SK-N-SH (cell line): Measurements from ENCODE around the gene GCNT2. TPM values are rescaled to one million over a fixed set of nuclear protein-coding genes. Genes with fewer than 3 reads are reported as not detected.

Experiments used
- CTCF ChIA-PET: fragments of 300-600, 350-600 bp; formaldehyde crosslinking; extraction: SDS; loops from one replicate; lab custom pipeline; 2021; lab: Yijun Ruan, JAX
- POLR2A ChIA-PET: fragments of 350-600 bp; sonication (Branson Sonifier 250); formaldehyde crosslinking; extraction: SDS; loops from one replicate; lab custom pipeline; 2020; ENCODE audit warnings: antibody characterized with exemption, inconsistent platforms; lab: Yijun Ruan, JAX
- DNase-seq: peaks from one replicate; pipeline ENCODE4 v3.0.0; 2012
- H2AFZ ChIP-seq: fragments of 200-600 bp; sonication (generic); 2 replicates; pipeline ENCODE4 v1.8.1; 2016; ENCODE audit warnings: antibody characterized with exemption, mild to moderate bottlenecking, low read depth
- H3F3A ChIP-seq: fragments of 200-600 bp; sonication (generic); replicated peaks from 2 replicates; pipeline ENCODE3; 2016; ENCODE audit warnings: antibody characterized with exemption, mild to moderate bottlenecking; ENCODE audit not compliant: insufficient read depth
- H3K27ac ChIP-seq, 2 experiments: fragments of 200-500 bp in 1 of 2; fragments of 200-600 bp in 1 of 2; sonication (Bioruptor generic) in 1 of 2; sonication (generic), shearing (Covaris generic) in 1 of 2; 2 replicates each; pipeline versions ENCODE4 v1.5.1 to v1.6.1; 2014 to 2016; ENCODE audit warnings: low read depth in 2 of 2, inconsistent platforms in 1 of 2, low read length in 1 of 2, mild to moderate bottlenecking in 1 of 2, mixed read lengths in 1 of 2
- H3K27me3 ChIP-seq: fragments of 200-600 bp; sonication (generic), shearing (Covaris generic); 2 replicates; pipeline ENCODE4 v1.6.1; 2016; ENCODE audit warnings: mixed run types; ENCODE audit not compliant: insufficient read depth
- H3K36me3 ChIP-seq, 2 experiments: fragments of 200-500 bp in 1 of 2; fragments of 200-600 bp in 1 of 2; sonication (Bioruptor generic) in 1 of 2; sonication (generic) in 1 of 2; replicated peaks in 1 of 2; 2 replicates each; pipeline versions ENCODE3 to v1.5.1; 2014 to 2016; ENCODE audit warnings: low read length in 1 of 2, mild to moderate bottlenecking in 1 of 2; ENCODE audit not compliant: insufficient read depth in 2 of 2, control insufficient read depth in 1 of 2
- H3K4me1 ChIP-seq, 2 experiments: fragments of 200-500 bp in 1 of 2; fragments of 200-600 bp in 1 of 2; sonication (Bioruptor generic) in 1 of 2; sonication (generic), shearing (Covaris generic) in 1 of 2; 2 replicates each; pipeline versions ENCODE4 v1.5.1 to v1.6.1; 2014 to 2016; ENCODE audit warnings: low read depth in 1 of 2, low read length in 1 of 2, mixed run types in 1 of 2; ENCODE audit not compliant: insufficient read depth in 2 of 2, control insufficient read depth in 1 of 2
- H3K4me2 ChIP-seq: fragments of 200-600 bp; sonication (generic), shearing (Covaris generic); 2 replicates; pipeline ENCODE4 v1.6.1; 2017; ENCODE audit warnings: mixed run types
- H3K4me3 ChIP-seq, 2 experiments: fragments of 200-500 bp in 1 of 2; fragments of 200-600 bp in 1 of 2; sonication (Bioruptor generic) in 1 of 2; sonication (generic), shearing (Covaris generic) in 1 of 2; 2 replicates each; pipeline versions ENCODE4 v1.5.1 to v1.8.1; 2014 to 2016; ENCODE audit warnings: low read depth in 2 of 2, inconsistent platforms in 1 of 2, low read length in 1 of 2, mild to moderate bottlenecking in 1 of 2, mixed read lengths in 1 of 2, moderate library complexity in 1 of 2
- H3K79me2 ChIP-seq: fragments of 200-600 bp; sonication (generic); 2 replicates; pipeline ENCODE4 v1.8.1; 2017; ENCODE audit warnings: mild to moderate bottlenecking; ENCODE audit not compliant: insufficient read depth
- H3K9ac ChIP-seq: fragments of 200-600 bp; sonication (generic); 2 replicates; pipeline ENCODE4 v1.6.1; 2017; ENCODE audit warnings: mixed run types
- H3K9me2 ChIP-seq: fragments of 200-600 bp; sonication (generic); 2 replicates; pipeline ENCODE4 v1.6.1; 2017; ENCODE audit warnings: mixed run types
- H3K9me3 ChIP-seq: fragments of 200-600 bp; sonication (generic); 2 replicates; pipeline ENCODE4 v1.6.1; 2017; ENCODE audit warnings: mixed run types, mild to moderate bottlenecking, moderate library complexity
- H4K20me1 ChIP-seq: fragments of 200-600 bp; sonication (generic); 2 replicates; pipeline ENCODE4 v1.6.1; 2017; ENCODE audit warnings: mild to moderate bottlenecking, mixed run types; ENCODE audit not compliant: insufficient read depth
- EZH2phosphoT487 ChIP-seq: fragments of 200-600 bp; sonication (generic); IDR thresholded peaks from 2 replicates; pipeline ENCODE4 v1.6.1; 2017; ENCODE audit warnings: low read depth, mixed run types, mild to moderate bottlenecking, antibody characterized with exemption, moderate library complexity, borderline replicate concordance
- FOXM1 ChIP-seq: IDR thresholded peaks from 2 replicates; pipeline ENCODE4 v1.4.0; 2012; ENCODE audit warnings: low read depth, mild to moderate bottlenecking
- GATA2 ChIP-seq: sonication (generic); formaldehyde crosslinking; IDR thresholded peaks from 2 replicates; pipeline ENCODE4 v1.5.0; 2020; ENCODE audit warnings: mild to moderate bottlenecking, missing genetic modification reagents
- MEF2A ChIP-seq: IDR thresholded peaks from 2 replicates; pipeline ENCODE4 v1.4.0; 2012; ENCODE audit warnings: low read depth, borderline replicate concordance
- SMC3 ChIP-seq: IDR thresholded peaks from 2 replicates; pipeline ENCODE4 v1.6.1; 2012; ENCODE audit warnings: low read depth, low read length, improper control_type of control experiment
- YY1 ChIP-seq: IDR thresholded peaks from 2 replicates; pipeline ENCODE4 v1.4.0; 2012; ENCODE audit warnings: low read depth, mild to moderate bottlenecking
- WGBS: methylation state at CpG from one replicate; pipeline ENCODE4 v1.1.6; 2017; ENCODE audit warnings: low lambda C conversion rate; 5-methylcytosine and 5-hydroxymethylcytosine counted together
- polyA plus RNA-seq, 3 experiments: library from polyadenylated mRNA; depleted of rRNA; stranded (reverse); fragments of >200 nt; gene quantifications; 2 replicates each; pipeline ENCODE4 v1.2.3, GENCODE V29; 2012
- TF ChIP-seq, protein P1 (sequence below): IDR thresholded peaks from 2 replicates; pipeline ENCODE4 v1.4.0; 2012; ENCODE audit warnings: low read depth, borderline replicate concordance
- TF ChIP-seq, protein P2 (sequence below): fragments of 200-600 bp; sonication (generic); IDR thresholded peaks from 2 replicates; pipeline ENCODE4 v1.6.1; 2017; ENCODE audit warnings: antibody characterized with exemption, mild to moderate bottlenecking, moderate library complexity
- TF ChIP-seq, protein P3 (sequence below): IDR thresholded peaks from 2 replicates; pipeline ENCODE4; 2012

The GCNT2 gene
- polyA plus RNA-seq, 1 of the 3 experiments (the other 2 are of a cell fraction) = 0.13 TPM

DNA sequence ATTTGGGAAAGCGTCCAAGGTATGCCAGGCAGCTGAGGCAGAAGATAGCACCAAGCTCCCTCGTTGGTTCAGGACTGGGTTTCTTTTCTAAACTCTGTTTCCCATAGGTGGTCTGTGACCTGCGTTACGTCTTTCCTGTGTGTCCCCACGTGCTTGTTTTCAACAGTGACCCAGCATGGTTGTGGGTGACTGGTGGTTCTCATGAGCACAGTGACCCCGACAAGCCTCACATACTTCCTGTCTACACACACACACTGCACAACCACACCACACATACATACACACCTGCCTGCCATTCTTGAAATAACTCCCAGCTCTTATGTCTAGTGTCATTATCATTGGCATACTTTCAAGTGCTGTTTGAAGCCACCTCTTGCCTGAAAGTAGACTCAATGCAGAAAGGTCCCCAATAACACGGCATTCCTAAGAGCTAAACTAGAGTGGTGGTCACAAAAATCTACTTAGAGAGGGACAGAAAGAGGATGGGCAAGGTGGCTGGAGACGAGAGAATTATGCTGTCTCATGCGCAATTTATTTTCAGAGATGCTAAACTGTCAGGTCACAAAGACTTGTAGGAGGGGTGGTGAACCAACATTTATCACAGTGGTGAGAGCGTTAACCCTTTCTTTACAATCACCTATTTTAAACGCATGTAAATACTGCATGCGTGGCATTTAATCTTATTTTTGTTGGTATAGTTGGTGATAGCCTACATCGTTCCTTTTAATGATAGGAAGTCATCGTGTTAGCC, 66.7 kb downstream of the GCNT2 start:
- CTCF ChIA-PET = no interaction called here
- no peak for DNase-seq
- no peaks in the 10 kb centered on the region; the same call in 1 of the 2 replicates for H3K27me3 ChIP-seq
- peaks cover 0 to 15% of the 10 kb centered on the region in 2 experiments; a peak in 1 of 4 replicates for H3K4me1 ChIP-seq
- no peaks in the 10 kb centered on the region for H3K9me3 ChIP-seq
- H3K79me2 ChIP-seq = no peaks in the 10 kb centered on the region
- no peak overlapping the region for H2AFZ ChIP-seq
- WGBS = 82% methylated on average over 14 of the region's 14 CpGs
- TF ChIP-seq EZH2phosphoT487 (no peak), FOXM1 (no peak), SMC3 (no peak), YY1 (no peak), GATA2 (no peak), MEF2A (no peak)
- TF ChIP-seq, protein P1, sequence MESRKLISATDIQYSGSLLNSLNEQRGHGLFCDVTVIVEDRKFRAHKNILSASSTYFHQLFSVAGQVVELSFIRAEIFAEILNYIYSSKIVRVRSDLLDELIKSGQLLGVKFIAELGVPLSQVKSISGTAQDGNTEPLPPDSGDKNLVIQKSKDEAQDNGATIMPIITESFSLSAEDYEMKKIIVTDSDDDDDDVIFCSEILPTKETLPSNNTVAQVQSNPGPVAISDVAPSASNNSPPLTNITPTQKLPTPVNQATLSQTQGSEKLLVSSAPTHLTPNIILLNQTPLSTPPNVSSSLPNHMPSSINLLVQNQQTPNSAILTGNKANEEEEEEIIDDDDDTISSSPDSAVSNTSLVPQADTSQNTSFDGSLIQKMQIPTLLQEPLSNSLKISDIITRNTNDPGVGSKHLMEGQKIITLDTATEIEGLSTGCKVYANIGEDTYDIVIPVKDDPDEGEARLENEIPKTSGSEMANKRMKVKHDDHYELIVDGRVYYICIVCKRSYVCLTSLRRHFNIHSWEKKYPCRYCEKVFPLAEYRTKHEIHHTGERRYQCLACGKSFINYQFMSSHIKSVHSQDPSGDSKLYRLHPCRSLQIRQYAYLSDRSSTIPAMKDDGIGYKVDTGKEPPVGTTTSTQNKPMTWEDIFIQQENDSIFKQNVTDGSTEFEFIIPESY = no peak
- TF ChIP-seq, protein P2, sequence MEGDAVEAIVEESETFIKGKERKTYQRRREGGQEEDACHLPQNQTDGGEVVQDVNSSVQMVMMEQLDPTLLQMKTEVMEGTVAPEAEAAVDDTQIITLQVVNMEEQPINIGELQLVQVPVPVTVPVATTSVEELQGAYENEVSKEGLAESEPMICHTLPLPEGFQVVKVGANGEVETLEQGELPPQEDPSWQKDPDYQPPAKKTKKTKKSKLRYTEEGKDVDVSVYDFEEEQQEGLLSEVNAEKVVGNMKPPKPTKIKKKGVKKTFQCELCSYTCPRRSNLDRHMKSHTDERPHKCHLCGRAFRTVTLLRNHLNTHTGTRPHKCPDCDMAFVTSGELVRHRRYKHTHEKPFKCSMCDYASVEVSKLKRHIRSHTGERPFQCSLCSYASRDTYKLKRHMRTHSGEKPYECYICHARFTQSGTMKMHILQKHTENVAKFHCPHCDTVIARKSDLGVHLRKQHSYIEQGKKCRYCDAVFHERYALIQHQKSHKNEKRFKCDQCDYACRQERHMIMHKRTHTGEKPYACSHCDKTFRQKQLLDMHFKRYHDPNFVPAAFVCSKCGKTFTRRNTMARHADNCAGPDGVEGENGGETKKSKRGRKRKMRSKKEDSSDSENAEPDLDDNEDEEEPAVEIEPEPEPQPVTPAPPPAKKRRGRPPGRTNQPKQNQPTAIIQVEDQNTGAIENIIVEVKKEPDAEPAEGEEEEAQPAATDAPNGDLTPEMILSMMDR = no peak
- TF ChIP-seq, protein P3, sequence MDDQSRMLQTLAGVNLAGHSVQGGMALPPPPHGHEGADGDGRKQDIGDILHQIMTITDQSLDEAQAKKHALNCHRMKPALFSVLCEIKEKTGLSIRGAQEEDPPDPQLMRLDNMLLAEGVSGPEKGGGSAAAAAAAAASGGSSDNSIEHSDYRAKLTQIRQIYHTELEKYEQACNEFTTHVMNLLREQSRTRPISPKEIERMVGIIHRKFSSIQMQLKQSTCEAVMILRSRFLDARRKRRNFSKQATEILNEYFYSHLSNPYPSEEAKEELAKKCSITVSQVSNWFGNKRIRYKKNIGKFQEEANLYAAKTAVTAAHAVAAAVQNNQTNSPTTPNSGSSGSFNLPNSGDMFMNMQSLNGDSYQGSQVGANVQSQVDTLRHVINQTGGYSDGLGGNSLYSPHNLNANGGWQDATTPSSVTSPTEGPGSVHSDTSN = no peak
- TF ChIP-seq, all 33 proteins: peak for 0
- no peaks in the 10 kb centered on the region for H4K20me1 ChIP-seq
- H3K4me3 ChIP-seq = no peak overlapping the region
- no peak overlapping the region for H3K9ac ChIP-seq
- H3K9me2 ChIP-seq = no peaks in the 10 kb centered on the region
- no peak overlapping the region for H3K27ac ChIP-seq
- no peak overlapping the region for H3K4me2 ChIP-seq
- no peaks in the 10 kb centered on the region for H3K36me3 ChIP-seq
- POLR2A ChIA-PET = interaction anchor here (0.7 kb wide), 1 partner anchor 134 kb away, joined by 3 read pairs; no protein-coding TSS in a partner anchor
- no peaks in the 10 kb centered on the region for H3F3A ChIP-seq
